ENCODE data around the gene ADAM22.

Gene ADAM22

DNA sequence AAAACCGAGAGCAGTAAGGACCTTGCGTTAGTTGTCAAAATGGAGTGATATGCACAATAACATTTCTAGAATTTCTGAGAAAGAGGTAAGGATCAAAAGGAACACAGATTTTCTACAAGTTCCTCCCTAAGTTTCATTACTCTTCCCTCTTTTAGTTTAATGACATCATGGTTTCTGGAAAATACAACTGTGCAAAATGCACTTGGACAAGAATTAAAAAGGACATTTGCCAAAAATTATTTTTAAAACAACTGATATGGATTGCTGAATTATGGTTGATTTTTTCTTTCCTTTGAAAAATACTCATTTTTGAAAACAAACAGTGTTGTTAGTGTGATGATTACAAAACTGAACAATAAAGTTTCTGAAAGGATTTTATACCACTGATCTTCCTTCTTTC, 233.7 kb downstream of the ADAM22 start:
- Histone ChIP-seq H3F3A (ENCODE audit: control insufficient read depth, insufficient read depth) (no peaks in the 10 kb centered on the region), H3K27me3 (ENCODE audit: control insufficient read depth, low read length) (no peaks in the 10 kb centered on the region), H3K4me1 (ENCODE audit: control insufficient read depth, low read length) (no peaks in the 10 kb centered on the region), H4K20me1 (ENCODE audit: control insufficient read depth, insufficient read depth, low read depth, low read length) (no peaks in the 10 kb centered on the region), H3K9me2 (replicated peaks; ENCODE audit: control insufficient read depth, low read length) (no peaks in the 10 kb centered on the region), H3K9me3 (ENCODE audit: control insufficient read depth, insufficient read depth, low read length) (no peaks in the 10 kb centered on the region), H3K4me3 (ENCODE audit: low read length) (no peak overlapping the region), H3K36me3 (ENCODE audit: control insufficient read depth, low read length) (no peaks in the 10 kb centered on the region), H3K4me2 (ENCODE audit: low read length) (no peak overlapping the region), H3K27ac (ENCODE audit: low read depth, low read length) (no peak overlapping the region), H3K79me2 (ENCODE audit: control insufficient read depth, low read length) (no peaks in the 10 kb centered on the region)
- TF ChIP-seq, protein P1, sequence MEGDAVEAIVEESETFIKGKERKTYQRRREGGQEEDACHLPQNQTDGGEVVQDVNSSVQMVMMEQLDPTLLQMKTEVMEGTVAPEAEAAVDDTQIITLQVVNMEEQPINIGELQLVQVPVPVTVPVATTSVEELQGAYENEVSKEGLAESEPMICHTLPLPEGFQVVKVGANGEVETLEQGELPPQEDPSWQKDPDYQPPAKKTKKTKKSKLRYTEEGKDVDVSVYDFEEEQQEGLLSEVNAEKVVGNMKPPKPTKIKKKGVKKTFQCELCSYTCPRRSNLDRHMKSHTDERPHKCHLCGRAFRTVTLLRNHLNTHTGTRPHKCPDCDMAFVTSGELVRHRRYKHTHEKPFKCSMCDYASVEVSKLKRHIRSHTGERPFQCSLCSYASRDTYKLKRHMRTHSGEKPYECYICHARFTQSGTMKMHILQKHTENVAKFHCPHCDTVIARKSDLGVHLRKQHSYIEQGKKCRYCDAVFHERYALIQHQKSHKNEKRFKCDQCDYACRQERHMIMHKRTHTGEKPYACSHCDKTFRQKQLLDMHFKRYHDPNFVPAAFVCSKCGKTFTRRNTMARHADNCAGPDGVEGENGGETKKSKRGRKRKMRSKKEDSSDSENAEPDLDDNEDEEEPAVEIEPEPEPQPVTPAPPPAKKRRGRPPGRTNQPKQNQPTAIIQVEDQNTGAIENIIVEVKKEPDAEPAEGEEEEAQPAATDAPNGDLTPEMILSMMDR (IDR thresholded peaks at IDR 0.05; ENCODE audit: low read depth, low read length, poor library complexity, severe bottlenecking): no peak
- TF ChIP-seq EZH2phosphoT487 (IDR thresholded peaks at IDR 0.05; ENCODE audit: borderline replicate concordance, low read length): no peak

GRCh38 chr7:88169717-88170320, 235.8 kb downstream of the ADAM22 start:
- H3K27me3 ChIP-seq (ENCODE audit: control insufficient read depth, low read length): no peaks in the 10 kb centered on the region
- no peaks in the 10 kb centered on the region for H3K9me3 ChIP-seq (ENCODE audit: control insufficient read depth, insufficient read depth, low read length)
- no peak overlapping the region for H3K27ac ChIP-seq (ENCODE audit: low read depth, low read length)
- no peaks in the 10 kb centered on the region for H3K4me1 ChIP-seq (ENCODE audit: control insufficient read depth, low read length)
- no peaks in the 10 kb centered on the region for H4K20me1 ChIP-seq (ENCODE audit: control insufficient read depth, insufficient read depth, low read depth, low read length)
- TF ChIP-seq EZH2phosphoT487 (IDR thresholded peaks at IDR 0.05; ENCODE audit: borderline replicate concordance, low read length): no peak
- TF ChIP-seq, protein P1 (IDR thresholded peaks at IDR 0.05; ENCODE audit: low read depth, low read length, poor library complexity, severe bottlenecking): peak; percentile 78
- no peaks in the 10 kb centered on the region for H3F3A ChIP-seq (ENCODE audit: control insufficient read depth, insufficient read depth)
- H3K36me3 ChIP-seq (ENCODE audit: control insufficient read depth, low read length): no peaks in the 10 kb centered on the region
- H3K4me3 ChIP-seq (ENCODE audit: low read length): no peak overlapping the region
- H3K4me2 ChIP-seq (ENCODE audit: low read length): no peak overlapping the region
- H3K79me2 ChIP-seq (ENCODE audit: control insufficient read depth, low read length): no peaks in the 10 kb centered on the region
- no peaks in the 10 kb centered on the region for H3K9me2 ChIP-seq (replicated peaks; ENCODE audit: control insufficient read depth, low read length)

- Histone ChIP-seq H3K27ac (ENCODE audit: low read depth, low read length) (no peak overlapping the region), H3K79me2 (ENCODE audit: control insufficient read depth, low read length) (no peaks in the 10 kb centered on the region), H3K27me3 (ENCODE audit: control insufficient read depth, low read length) (no peaks in the 10 kb centered on the region), H3F3A (ENCODE audit: control insufficient read depth, insufficient read depth) (no peaks in the 10 kb centered on the region), H3K4me2 (ENCODE audit: low read length) (no peak overlapping the region), H4K20me1 (ENCODE audit: control insufficient read depth, insufficient read depth, low read depth, low read length) (no peaks in the 10 kb centered on the region), H3K4me3 (ENCODE audit: low read length) (no peak overlapping the region), H3K4me1 (ENCODE audit: control insufficient read depth, low read length) (no peaks in the 10 kb centered on the region), H3K9me3 (ENCODE audit: control insufficient read depth, insufficient read depth, low read length) (no peaks in the 10 kb centered on the region), H3K36me3 (ENCODE audit: control insufficient read depth, low read length) (no peaks in the 10 kb centered on the region), H3K9me2 (replicated peaks; ENCODE audit: control insufficient read depth, low read length) (no peaks in the 10 kb centered on the region)
- TF ChIP-seq EZH2phosphoT487 (IDR thresholded peaks at IDR 0.05; ENCODE audit: borderline replicate concordance, low read length): no peak
- TF ChIP-seq, protein P1 (IDR thresholded peaks at IDR 0.05; ENCODE audit: low read depth, low read length, poor library complexity, severe bottlenecking): no peak
Observed at GRCh38 chr7:88172842-88173241, 238.8 kb downstream of the ADAM22 start.

Measured in DOHH2 (cell line).